ENCODE results near the gene IRAK2.

DNA sequence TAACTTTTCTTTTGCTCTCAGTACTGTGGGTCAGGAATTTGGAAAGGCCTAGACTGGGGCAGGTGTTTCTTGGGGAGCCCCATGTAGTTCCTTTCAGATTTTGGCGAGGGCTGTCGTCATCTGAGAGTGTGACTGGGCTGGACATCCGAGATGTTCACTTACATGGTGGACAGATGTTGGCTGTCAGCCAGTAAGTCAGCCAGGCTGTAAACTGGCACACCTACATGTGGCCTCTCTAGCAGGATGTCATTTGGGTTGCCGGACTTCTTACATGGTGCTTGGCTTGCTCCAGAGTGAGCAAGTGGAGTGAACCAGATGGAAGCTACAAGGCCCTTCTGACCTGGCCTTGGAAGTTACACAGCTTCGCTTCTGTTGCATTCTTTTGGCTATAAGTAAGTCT is 104.2 kb downstream of the IRAK2 start:
- TF ChIP-seq EP300 (IDR thresholded peaks at IDR 0.05) (no peak), EHF (CRISPR knock-in tag; IDR thresholded peaks at IDR 0.05) (no peak), CEBPB (IDR thresholded peaks at IDR 0.05) (no peak), NFE2L2 (conservative IDR thresholded peaks at IDR 0.05; ENCODE audit: low read length) (no peak), CHD4 (IDR thresholded peaks at IDR 0.05; ENCODE audit: borderline replicate concordance) (no peak), MAFK (IDR thresholded peaks at IDR 0.05; ENCODE audit: partially characterized antibody) (no peak), SREBF2 (IDR thresholded peaks at IDR 0.05) (no peak), RNF2 (IDR thresholded peaks at IDR 0.05; ENCODE audit: borderline replicate concordance, low read depth) (no peak), JUNB (IDR thresholded peaks at IDR 0.05) (no peak)
- TF ChIP-seq, protein P1, sequence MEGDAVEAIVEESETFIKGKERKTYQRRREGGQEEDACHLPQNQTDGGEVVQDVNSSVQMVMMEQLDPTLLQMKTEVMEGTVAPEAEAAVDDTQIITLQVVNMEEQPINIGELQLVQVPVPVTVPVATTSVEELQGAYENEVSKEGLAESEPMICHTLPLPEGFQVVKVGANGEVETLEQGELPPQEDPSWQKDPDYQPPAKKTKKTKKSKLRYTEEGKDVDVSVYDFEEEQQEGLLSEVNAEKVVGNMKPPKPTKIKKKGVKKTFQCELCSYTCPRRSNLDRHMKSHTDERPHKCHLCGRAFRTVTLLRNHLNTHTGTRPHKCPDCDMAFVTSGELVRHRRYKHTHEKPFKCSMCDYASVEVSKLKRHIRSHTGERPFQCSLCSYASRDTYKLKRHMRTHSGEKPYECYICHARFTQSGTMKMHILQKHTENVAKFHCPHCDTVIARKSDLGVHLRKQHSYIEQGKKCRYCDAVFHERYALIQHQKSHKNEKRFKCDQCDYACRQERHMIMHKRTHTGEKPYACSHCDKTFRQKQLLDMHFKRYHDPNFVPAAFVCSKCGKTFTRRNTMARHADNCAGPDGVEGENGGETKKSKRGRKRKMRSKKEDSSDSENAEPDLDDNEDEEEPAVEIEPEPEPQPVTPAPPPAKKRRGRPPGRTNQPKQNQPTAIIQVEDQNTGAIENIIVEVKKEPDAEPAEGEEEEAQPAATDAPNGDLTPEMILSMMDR (IDR thresholded peaks at IDR 0.05), result no peak
- TF ChIP-seq, protein P2, sequence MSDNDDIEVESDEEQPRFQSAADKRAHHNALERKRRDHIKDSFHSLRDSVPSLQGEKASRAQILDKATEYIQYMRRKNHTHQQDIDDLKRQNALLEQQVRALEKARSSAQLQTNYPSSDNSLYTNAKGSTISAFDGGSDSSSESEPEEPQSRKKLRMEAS (IDR thresholded peaks at IDR 0.05), result no peak
- TF ChIP-seq, protein P3, sequence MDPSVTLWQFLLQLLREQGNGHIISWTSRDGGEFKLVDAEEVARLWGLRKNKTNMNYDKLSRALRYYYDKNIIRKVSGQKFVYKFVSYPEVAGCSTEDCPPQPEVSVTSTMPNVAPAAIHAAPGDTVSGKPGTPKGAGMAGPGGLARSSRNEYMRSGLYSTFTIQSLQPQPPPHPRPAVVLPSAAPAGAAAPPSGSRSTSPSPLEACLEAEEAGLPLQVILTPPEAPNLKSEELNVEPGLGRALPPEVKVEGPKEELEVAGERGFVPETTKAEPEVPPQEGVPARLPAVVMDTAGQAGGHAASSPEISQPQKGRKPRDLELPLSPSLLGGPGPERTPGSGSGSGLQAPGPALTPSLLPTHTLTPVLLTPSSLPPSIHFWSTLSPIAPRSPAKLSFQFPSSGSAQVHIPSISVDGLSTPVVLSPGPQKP (IDR thresholded peaks at IDR 0.05; ENCODE audit: low read depth, low read length), result no peak
- TF ChIP-seq, protein P4, sequence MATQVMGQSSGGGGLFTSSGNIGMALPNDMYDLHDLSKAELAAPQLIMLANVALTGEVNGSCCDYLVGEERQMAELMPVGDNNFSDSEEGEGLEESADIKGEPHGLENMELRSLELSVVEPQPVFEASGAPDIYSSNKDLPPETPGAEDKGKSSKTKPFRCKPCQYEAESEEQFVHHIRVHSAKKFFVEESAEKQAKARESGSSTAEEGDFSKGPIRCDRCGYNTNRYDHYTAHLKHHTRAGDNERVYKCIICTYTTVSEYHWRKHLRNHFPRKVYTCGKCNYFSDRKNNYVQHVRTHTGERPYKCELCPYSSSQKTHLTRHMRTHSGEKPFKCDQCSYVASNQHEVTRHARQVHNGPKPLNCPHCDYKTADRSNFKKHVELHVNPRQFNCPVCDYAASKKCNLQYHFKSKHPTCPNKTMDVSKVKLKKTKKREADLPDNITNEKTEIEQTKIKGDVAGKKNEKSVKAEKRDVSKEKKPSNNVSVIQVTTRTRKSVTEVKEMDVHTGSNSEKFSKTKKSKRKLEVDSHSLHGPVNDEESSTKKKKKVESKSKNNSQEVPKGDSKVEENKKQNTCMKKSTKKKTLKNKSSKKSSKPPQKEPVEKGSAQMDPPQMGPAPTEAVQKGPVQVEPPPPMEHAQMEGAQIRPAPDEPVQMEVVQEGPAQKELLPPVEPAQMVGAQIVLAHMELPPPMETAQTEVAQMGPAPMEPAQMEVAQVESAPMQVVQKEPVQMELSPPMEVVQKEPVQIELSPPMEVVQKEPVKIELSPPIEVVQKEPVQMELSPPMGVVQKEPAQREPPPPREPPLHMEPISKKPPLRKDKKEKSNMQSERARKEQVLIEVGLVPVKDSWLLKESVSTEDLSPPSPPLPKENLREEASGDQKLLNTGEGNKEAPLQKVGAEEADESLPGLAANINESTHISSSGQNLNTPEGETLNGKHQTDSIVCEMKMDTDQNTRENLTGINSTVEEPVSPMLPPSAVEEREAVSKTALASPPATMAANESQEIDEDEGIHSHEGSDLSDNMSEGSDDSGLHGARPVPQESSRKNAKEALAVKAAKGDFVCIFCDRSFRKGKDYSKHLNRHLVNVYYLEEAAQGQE (IDR thresholded peaks at IDR 0.05), result no peak
- TF ChIP-seq, protein P5, sequence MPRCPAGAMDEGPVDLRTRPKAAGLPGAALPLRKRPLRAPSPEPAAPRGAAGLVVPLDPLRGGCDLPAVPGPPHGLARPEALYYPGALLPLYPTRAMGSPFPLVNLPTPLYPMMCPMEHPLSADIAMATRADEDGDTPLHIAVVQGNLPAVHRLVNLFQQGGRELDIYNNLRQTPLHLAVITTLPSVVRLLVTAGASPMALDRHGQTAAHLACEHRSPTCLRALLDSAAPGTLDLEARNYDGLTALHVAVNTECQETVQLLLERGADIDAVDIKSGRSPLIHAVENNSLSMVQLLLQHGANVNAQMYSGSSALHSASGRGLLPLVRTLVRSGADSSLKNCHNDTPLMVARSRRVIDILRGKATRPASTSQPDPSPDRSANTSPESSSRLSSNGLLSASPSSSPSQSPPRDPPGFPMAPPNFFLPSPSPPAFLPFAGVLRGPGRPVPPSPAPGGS (IDR thresholded peaks at IDR 0.05), result no peak

All from A549 (cell line).